Measurements from ENCODE around the gene PITX2. TPM values are rescaled to one million over a fixed set of nuclear protein-coding genes. Genes with fewer than 3 reads are reported as not detected.
"Not testable (repeated sequence)": the region's sequence is repeated elsewhere in the genome, so short reads cannot be mapped to it uniquely, and the experiment has no call there.

The PITX2 gene
- total RNA-seq, 1 donor from 2014 or later: 0.09 TPM

GRCh38 chr4:110596431-110596830, 26.4 kb downstream of the PITX2 start:
- no peaks in the 10 kb centered on the region for H3K36me3 Mint-ChIP-seq (ENCODE audit: low read depth)
- no peak overlapping the region for H3K27ac Mint-ChIP-seq
- peaks cover 8% of the 10 kb centered on the region for H3K27me3 Mint-ChIP-seq
- no peak for DNase-seq
- H3K4me3 Mint-ChIP-seq: no peak overlapping the region
- no peaks in the 10 kb centered on the region for H3K4me1 Mint-ChIP-seq
- intact Hi-C loops (cut with micrococcal nuclease): no loop called here
- H3K9me3 Mint-ChIP-seq: peaks cover 18% of the 10 kb centered on the region

DNA sequence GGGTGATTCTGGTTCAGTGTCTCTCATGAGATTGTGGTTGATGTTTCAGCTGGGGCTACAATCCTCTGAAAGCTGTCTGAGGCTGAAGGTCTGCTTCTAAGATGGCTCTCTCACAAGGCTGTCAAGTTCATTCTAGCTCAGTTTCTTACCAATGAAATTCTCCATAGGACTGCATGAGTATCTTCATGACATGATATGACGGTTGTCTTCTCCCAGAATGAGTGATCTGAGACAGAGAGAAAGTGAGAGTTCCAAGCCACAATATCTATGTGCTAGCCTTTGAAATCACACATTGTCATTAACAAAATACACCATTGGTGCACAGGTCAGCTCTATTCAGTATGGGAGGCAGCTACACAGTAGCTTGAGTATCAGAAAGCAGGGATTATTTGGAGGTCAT, 27.3 kb downstream of the PITX2 start:
- H3K27ac Mint-ChIP-seq: no peak overlapping the region
- no peaks in the 10 kb centered on the region for H3K36me3 Mint-ChIP-seq (ENCODE audit: low read depth)
- peaks cover 18% of the 10 kb centered on the region for H3K9me3 Mint-ChIP-seq
- DNase-seq: no peak
- H3K27me3 Mint-ChIP-seq: peaks cover 8% of the 10 kb centered on the region
- H3K4me1 Mint-ChIP-seq: no peaks in the 10 kb centered on the region
- intact Hi-C loops (cut with micrococcal nuclease): no loop called here
- no peak overlapping the region for H3K4me3 Mint-ChIP-seq

DNA sequence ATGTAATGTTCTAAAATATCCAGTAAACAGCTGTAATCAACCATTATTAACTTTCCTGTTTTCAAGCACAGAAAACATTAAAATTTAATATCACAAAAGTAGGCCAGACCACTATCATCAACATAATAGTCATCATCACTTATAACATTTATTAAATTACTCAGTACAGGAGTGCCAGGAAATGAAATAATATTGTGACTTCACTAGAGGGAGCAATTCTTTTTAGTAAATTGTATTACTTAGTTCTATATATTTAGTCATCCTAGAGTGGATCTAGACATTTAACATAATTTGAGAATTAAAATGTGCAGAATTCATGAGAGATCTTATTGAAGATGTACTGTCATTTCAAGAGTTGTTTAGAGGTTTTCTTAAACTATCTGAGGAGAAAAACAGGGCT, 33.6 kb downstream of the PITX2 start:
- Mint-ChIP-seq H3K27me3 (peaks cover 2% of the 10 kb centered on the region), H3K9me3 (peaks cover 4% of the 10 kb centered on the region), H3K36me3 (ENCODE audit: low read depth) (no peaks in the 10 kb centered on the region), H3K27ac (no peak overlapping the region), H3K4me3 (no peak overlapping the region), H3K4me1 (peaks cover 2% of the 10 kb centered on the region)
- intact Hi-C loops (cut with micrococcal nuclease): no loop called here
- DNase-seq: no peak

DNA sequence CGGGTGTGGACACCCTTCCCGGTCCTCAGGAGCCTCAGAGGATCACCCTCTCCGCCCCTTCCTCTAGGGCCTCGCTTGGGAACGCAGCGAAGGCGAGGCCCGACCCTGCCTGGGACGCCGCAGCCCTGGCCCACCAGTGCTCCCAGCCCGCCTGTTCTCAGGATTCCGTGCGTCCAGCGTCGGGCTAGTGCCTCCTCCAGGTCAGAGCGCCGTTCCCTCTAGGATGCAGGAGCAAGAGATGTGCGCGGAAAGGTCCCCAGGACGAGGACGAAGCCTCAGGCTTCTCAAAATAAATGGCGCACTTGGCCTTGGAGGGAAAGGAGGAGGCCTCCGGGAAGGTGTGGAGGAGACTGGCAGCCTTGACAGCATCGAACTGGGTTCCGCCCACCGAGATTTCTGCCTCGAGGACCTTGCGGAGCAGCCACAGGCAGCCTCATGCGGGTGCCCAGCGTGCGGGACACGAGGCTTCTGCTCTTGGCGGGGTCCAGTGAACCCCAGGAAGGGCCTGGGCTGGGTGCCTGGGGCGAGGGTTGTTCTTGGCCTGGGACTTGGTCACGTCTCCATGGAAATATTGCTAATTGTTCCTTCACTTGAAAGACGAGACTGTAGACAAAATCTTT, 35.1 kb downstream of the PITX2 start:
- intact Hi-C loops (cut with micrococcal nuclease): no loop called here
- Mint-ChIP-seq H3K27me3 (peaks cover 2% of the 10 kb centered on the region), H3K36me3 (ENCODE audit: low read depth) (no peaks in the 10 kb centered on the region), H3K9me3 (no peaks in the 10 kb centered on the region), H3K4me3 (no peak overlapping the region), H3K4me1 (peaks cover 2% of the 10 kb centered on the region), H3K27ac (no peak overlapping the region)
- DNase-seq: no peak

- no peaks in the 10 kb centered on the region for H3K36me3 Mint-ChIP-seq (ENCODE audit: low read depth)
- H3K27ac Mint-ChIP-seq: no peak overlapping the region
- H3K4me1 Mint-ChIP-seq: peaks cover 2% of the 10 kb centered on the region
- H3K4me3 Mint-ChIP-seq: no peak overlapping the region
- H3K27me3 Mint-ChIP-seq: peaks cover 3% of the 10 kb centered on the region
- DNase-seq: no peak
- intact Hi-C loops (cut with micrococcal nuclease): no loop called here
- no peaks in the 10 kb centered on the region for H3K9me3 Mint-ChIP-seq
Observed at GRCh38 chr4:110586131-110586850, 36.6 kb downstream of the PITX2 start.

DNA sequence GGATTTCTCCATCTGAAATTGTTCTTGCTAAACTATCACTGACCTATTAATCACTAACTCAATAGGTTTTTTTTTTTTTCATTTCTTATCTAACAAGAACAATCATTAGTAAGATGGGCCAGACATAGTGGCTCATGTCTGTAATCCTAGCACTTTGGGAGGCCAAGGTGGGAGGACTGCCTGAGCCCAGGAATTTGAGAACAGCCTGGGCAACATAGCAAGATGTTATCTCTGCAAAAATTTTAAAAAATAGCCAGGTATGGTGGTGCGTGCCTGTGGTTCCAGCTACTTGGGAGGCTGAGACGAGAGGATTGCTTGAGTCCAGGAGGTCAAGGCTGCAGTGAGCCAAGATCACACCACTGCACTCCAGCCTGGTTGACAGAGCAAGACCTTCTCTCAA, 46.2 kb downstream of the PITX2 start:
- intact Hi-C loops (cut with micrococcal nuclease); H3K9me3 Mint-ChIP-seq; H3K27me3 Mint-ChIP-seq; DNase-seq; H3K4me3 Mint-ChIP-seq; H3K27ac Mint-ChIP-seq; H3K36me3 Mint-ChIP-seq (ENCODE audit: low read depth); H3K4me1 Mint-ChIP-seq: not testable (repeated sequence)

Other genes with a start within 250 kb of the PITX2 start
- gene ENPEP, start 146.9 kb downstream of the PITX2 start, total RNA-seq: 0.36 TPM in 1 of 2 replicates, not detected in the other

Measured in activated CD4-positive, alpha-beta T cell treated with anti-CD3 and anti-CD28 coated beads, Interleukin-2, amount 10 ng/mL, durations not matched to agents 24 days and 14 days (primary cell).